Duodenal mucosa (tissue), 2 donors: Measurements from ENCODE around the gene WDPCP.
"Not testable (repeated sequence)": the region's sequence is repeated elsewhere in the genome, so short reads cannot be mapped to it uniquely, and the experiment has no call there.

Experiments
- H3K27ac ChIP-seq: one replicate; pipeline ENCODE4 v1.7.0; 2013; ENCODE audit warnings: low read depth, low read length
- H3K27me3 ChIP-seq, 2 donors: one replicate each; pipeline ENCODE4 v1.7.0; 2013; ENCODE audit warnings: low read length in 2 of 2, control low read depth in 1 of 2; ENCODE audit not compliant: insufficient read depth in 2 of 2, control insufficient read depth in 1 of 2
- H3K36me3 ChIP-seq, 2 donors: one replicate each; pipeline ENCODE4 v1.7.0; 2013; ENCODE audit warnings: low read length in 2 of 2, control low read depth in 1 of 2; ENCODE audit not compliant: insufficient read depth in 2 of 2, control insufficient read depth in 1 of 2
- H3K4me1 ChIP-seq, 2 donors: one replicate each; pipeline ENCODE4 v1.7.0; 2013; ENCODE audit warnings: low read length in 2 of 2, control low read depth in 1 of 2; ENCODE audit not compliant: insufficient read depth in 2 of 2, control insufficient read depth in 1 of 2
- H3K4me3 ChIP-seq, 2 donors: one replicate each; pipeline ENCODE4 v1.7.0; 2013; ENCODE audit warnings: low read length in 2 of 2, low read depth in 1 of 2
- H3K9ac ChIP-seq, 2 donors: one replicate each; pipeline ENCODE4 v1.7.0; 2013; ENCODE audit warnings: low read length in 2 of 2, low read depth in 1 of 2
- H3K9me3 ChIP-seq, 2 donors: one replicate each; pipeline ENCODE4 v1.7.0; 2013; ENCODE audit warnings: low read length in 2 of 2, control low read depth in 1 of 2; ENCODE audit not compliant: control insufficient read depth in 1 of 2

The WDPCP gene

GRCh38 chr2:63588385-63589147 lies at the start of gene WDPCP, which contains the start of gene MDH1:
Gene WDPCP (minus strand): TSS chr2:63588477. CDS start chr2:63588271, 206 bp downstream.
Gene MDH1 (plus strand): TSS chr2:63588963. CDS start chr2:63589044, 81 bp downstream.
- Histone ChIP-seq H3K27ac (peak within 1 kb of the TSS; percentile 82), H3K9me3 (no peaks in the 10 kb centered on the region), H3K4me3 (peak within 1 kb of the TSS; percentile 93 to 99), H3K4me1 (peaks cover 22 to 23% of the 10 kb centered on the region in 2 donors), H3K36me3 (peaks cover 0 to 3% of the 10 kb centered on the region in 2 donors), H3K27me3 (no peaks in the 10 kb centered on the region), H3K9ac (peak within 1 kb of the TSS; percentile 88 to 89)

GRCh38 chr2:63632382-63632781 lies 44.1 kb upstream of the WDPCP start:
- Histone ChIP-seq H3K9ac (no peak overlapping the region), H3K36me3 (no peaks in the 10 kb centered on the region), H3K27me3 (no peaks in the 10 kb centered on the region), H3K27ac (no peak overlapping the region), H3K4me3 (no peak overlapping the region), H3K9me3 (peaks cover 7 to 13% of the 10 kb centered on the region in 2 donors), H3K4me1 (no peaks in the 10 kb centered on the region)

- Histone ChIP-seq H3K36me3 (no peaks in the 10 kb centered on the region), H3K27ac (no peak overlapping the region), H3K9me3 (peaks cover 7 to 13% of the 10 kb centered on the region in 2 donors), H3K4me3 (no peak overlapping the region), H3K9ac (no peak overlapping the region), H3K4me1 (no peaks in the 10 kb centered on the region), H3K27me3 (no peaks in the 10 kb centered on the region)
These were observed 43.2 kb upstream of the WDPCP start for GRCh38 chr2:63631501-63631900.

- no peak overlapping the region for H3K4me3 ChIP-seq
- no peaks in the 10 kb centered on the region for H3K4me1 ChIP-seq
- H3K36me3 ChIP-seq, result no peaks in the 10 kb centered on the region
- H3K27ac ChIP-seq, result no peak overlapping the region
- H3K9me3 ChIP-seq, result peaks cover 5 to 7% of the 10 kb centered on the region in 2 donors
- H3K9ac ChIP-seq, result no peak overlapping the region
- H3K27me3 ChIP-seq, result no peaks in the 10 kb centered on the region
These were observed 40.2 kb upstream of the WDPCP start for GRCh38 chr2:63628403-63628942.

- H3K36me3 ChIP-seq, result no peaks in the 10 kb centered on the region
- peaks cover 5 to 7% of the 10 kb centered on the region in 2 donors for H3K9me3 ChIP-seq
- no peak overlapping the region for H3K9ac ChIP-seq
- H3K27ac ChIP-seq, result no peak overlapping the region
- no peaks in the 10 kb centered on the region for H3K27me3 ChIP-seq
- H3K4me3 ChIP-seq, result no peak overlapping the region
- H3K4me1 ChIP-seq, result no peaks in the 10 kb centered on the region
These were observed 39.6 kb upstream of the WDPCP start for GRCh38 chr2:63627866-63628265.

GRCh38 chr2:63623763-63624162 lies 35.5 kb upstream of the WDPCP start:
- H3K4me1 ChIP-seq, H3K9me3 ChIP-seq, H3K9ac ChIP-seq, H3K4me3 ChIP-seq, H3K27me3 ChIP-seq, H3K36me3 ChIP-seq, H3K27ac ChIP-seq: not testable (repeated sequence)

GRCh38 chr2:63622751-63623150 lies 34.5 kb upstream of the WDPCP start:
- Histone ChIP-seq H3K27me3 (no peaks in the 10 kb centered on the region), H3K9ac (no peak overlapping the region), H3K4me3 (no peak overlapping the region), H3K4me1 (no peaks in the 10 kb centered on the region), H3K9me3 (no peaks in the 10 kb centered on the region), H3K27ac (no peak overlapping the region), H3K36me3 (no peaks in the 10 kb centered on the region)

GRCh38 chr2:63619328-63619727 lies 31.1 kb upstream of the WDPCP start:
- no peak overlapping the region for H3K27ac ChIP-seq
- no peaks in the 10 kb centered on the region for H3K4me1 ChIP-seq
- H3K36me3 ChIP-seq, result no peaks in the 10 kb centered on the region
- H3K4me3 ChIP-seq, result no peak overlapping the region
- H3K27me3 ChIP-seq, result no peaks in the 10 kb centered on the region
- H3K9me3 ChIP-seq, result no peaks in the 10 kb centered on the region
- no peak overlapping the region for H3K9ac ChIP-seq

- Histone ChIP-seq H3K9ac (no peak overlapping the region), H3K27me3 (no peaks in the 10 kb centered on the region), H3K27ac (no peak overlapping the region), H3K4me3 (no peak overlapping the region), H3K36me3 (no peaks in the 10 kb centered on the region), H3K4me1 (no peaks in the 10 kb centered on the region), H3K9me3 (no peaks in the 10 kb centered on the region)
These were observed 29.1 kb upstream of the WDPCP start for GRCh38 chr2:63617366-63617765.

- H3K9me3 ChIP-seq, result no peaks in the 10 kb centered on the region
- no peaks in the 10 kb centered on the region for H3K4me1 ChIP-seq
- H3K36me3 ChIP-seq, result no peaks in the 10 kb centered on the region
- no peak overlapping the region for H3K27ac ChIP-seq
- H3K4me3 ChIP-seq, result no peak overlapping the region
- no peaks in the 10 kb centered on the region for H3K27me3 ChIP-seq
- no peak overlapping the region for H3K9ac ChIP-seq
These were observed 27.0 kb upstream of the WDPCP start for GRCh38 chr2:63614983-63615945.
